Thyroid gland (tissue), 4 donors: ENCODE data around the gene BICD1.

ENCODE experiments used
- POLR2A ChIP-seq, 2 donors: fragments of 450-650 bp; IDR thresholded peaks; one replicate each; pipeline ENCODE4 v1.6.1; 2017; ENCODE audit warnings: antibody characterized with exemption in 2 of 2, mild to moderate bottlenecking in 2 of 2, moderate library complexity in 1 of 2
- TF ChIP-seq, protein P1 (sequence below), 6 experiments: fragments of 200-600 bp in 3 of 6; fragments of 450-650 bp in 3 of 6; sonication (generic) in 3 of 6; IDR thresholded peaks; one replicate each; pipeline ENCODE4 v1.5.1; 2016 to 2019; ENCODE audit warnings: antibody characterized with exemption in 6 of 6, mild to moderate bottlenecking in 2 of 6, inconsistent platforms in 1 of 6, moderate library complexity in 1 of 6

DNA sequence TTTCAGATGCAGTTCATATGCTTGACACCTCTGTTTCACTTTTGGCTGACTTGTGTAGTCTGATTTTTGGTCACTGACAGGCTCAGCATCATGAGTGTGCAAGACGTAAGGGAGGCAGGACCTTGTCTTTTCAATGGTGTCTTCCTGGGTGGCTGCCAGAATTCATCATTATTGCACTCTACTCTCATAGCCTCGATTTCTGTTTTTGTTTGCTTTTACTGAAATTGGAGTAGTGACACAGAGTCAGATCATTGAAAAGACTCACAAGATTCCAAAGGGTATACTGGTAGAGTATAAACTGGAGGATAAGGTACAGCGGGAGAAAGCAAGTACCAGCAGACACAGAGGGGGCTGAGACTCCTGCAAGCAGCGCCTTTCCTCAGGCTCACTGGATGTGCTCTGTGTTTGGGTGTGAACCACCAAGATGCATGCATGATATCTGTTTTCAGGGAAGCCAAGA lies 166.4 kb downstream of the BICD1 start:
- TF ChIP-seq, protein P1, sequence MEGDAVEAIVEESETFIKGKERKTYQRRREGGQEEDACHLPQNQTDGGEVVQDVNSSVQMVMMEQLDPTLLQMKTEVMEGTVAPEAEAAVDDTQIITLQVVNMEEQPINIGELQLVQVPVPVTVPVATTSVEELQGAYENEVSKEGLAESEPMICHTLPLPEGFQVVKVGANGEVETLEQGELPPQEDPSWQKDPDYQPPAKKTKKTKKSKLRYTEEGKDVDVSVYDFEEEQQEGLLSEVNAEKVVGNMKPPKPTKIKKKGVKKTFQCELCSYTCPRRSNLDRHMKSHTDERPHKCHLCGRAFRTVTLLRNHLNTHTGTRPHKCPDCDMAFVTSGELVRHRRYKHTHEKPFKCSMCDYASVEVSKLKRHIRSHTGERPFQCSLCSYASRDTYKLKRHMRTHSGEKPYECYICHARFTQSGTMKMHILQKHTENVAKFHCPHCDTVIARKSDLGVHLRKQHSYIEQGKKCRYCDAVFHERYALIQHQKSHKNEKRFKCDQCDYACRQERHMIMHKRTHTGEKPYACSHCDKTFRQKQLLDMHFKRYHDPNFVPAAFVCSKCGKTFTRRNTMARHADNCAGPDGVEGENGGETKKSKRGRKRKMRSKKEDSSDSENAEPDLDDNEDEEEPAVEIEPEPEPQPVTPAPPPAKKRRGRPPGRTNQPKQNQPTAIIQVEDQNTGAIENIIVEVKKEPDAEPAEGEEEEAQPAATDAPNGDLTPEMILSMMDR (IDR thresholded peaks at IDR 0.05), result no peak
- TF ChIP-seq POLR2A (IDR thresholded peaks at IDR 0.05), result no peak
